ENCODE data around the gene KDM7A.
"Not testable (repeated sequence)": the region's sequence is repeated elsewhere in the genome, so short reads cannot be mapped to it uniquely, and the experiment has no call there.

The KDM7A gene

GRCh38 chr7:140160308-140160707 lies 16.5 kb downstream of the KDM7A start:
- no peak for DNase-seq

- no peak for DNase-seq
Observed at GRCh38 chr7:140159497-140159896, 17.3 kb downstream of the KDM7A start.

GRCh38 chr7:140156460-140157080 lies 20.2 kb downstream of the KDM7A start:
- DNase-seq: no peak

- DNase-seq: no peak
Observed at GRCh38 chr7:140155428-140155827, 21.4 kb downstream of the KDM7A start.

- no peak for DNase-seq
Observed at GRCh38 chr7:140153666-140154161, 23.1 kb downstream of the KDM7A start.

GRCh38 chr7:140146574-140146973 lies 30.2 kb downstream of the KDM7A start:
- DNase-seq: no peak

- no peak for DNase-seq
Observed at GRCh38 chr7:140145709-140146108, 31.1 kb downstream of the KDM7A start.

GRCh38 chr7:140144821-140145220 lies 32.0 kb downstream of the KDM7A start:
- no peak for DNase-seq

GRCh38 chr7:140143997-140144396 lies 32.8 kb downstream of the KDM7A start:
- no peak for DNase-seq

- no peak for DNase-seq
Observed at GRCh38 chr7:140142031-140142430, 34.8 kb downstream of the KDM7A start.

GRCh38 chr7:140141256-140141655 lies 35.5 kb downstream of the KDM7A start:
- no peak for DNase-seq

GRCh38 chr7:140137078-140137477 lies 39.7 kb downstream of the KDM7A start:
- no peak for DNase-seq

- DNase-seq: no peak
Observed at GRCh38 chr7:140136073-140136472, 40.7 kb downstream of the KDM7A start.

GRCh38 chr7:140134039-140134438 lies 42.7 kb downstream of the KDM7A start:
- no peak for DNase-seq

- no peak for DNase-seq
Observed at GRCh38 chr7:140127360-140128127, 49.2 kb downstream of the KDM7A start.

- DNase-seq: no peak
Observed at GRCh38 chr7:140126435-140127034, 50.2 kb downstream of the KDM7A start.

- no peak for DNase-seq
Observed at GRCh38 chr7:140122965-140123364, 53.8 kb downstream of the KDM7A start.

- peak in 25 of 56 donors; percentile 1 to 61 (median 8) for DNase-seq
Observed at GRCh38 chr7:140121326-140121725, 55.5 kb downstream of the KDM7A start.

GRCh38 chr7:140114817-140115216 lies 62.0 kb downstream of the KDM7A start:
- DNase-seq: not testable (repeated sequence)

GRCh38 chr7:140108777-140109176 lies 68.0 kb downstream of the KDM7A start:
- DNase-seq: not testable (repeated sequence)

- no peak for DNase-seq
Observed at GRCh38 chr7:140096459-140096858, 80.3 kb downstream of the KDM7A start.

- DNase-seq: no peak
Observed at GRCh38 chr7:140093375-140093774, 83.4 kb downstream of the KDM7A start.

- no peak for DNase-seq
Observed at GRCh38 chr7:140085447-140085846, 91.3 kb downstream of the KDM7A start.

Measured in amygdala (tissue), 56 donors.